AG09309 (cell line): Measurements from ENCODE around the gene TRIM16.

Experiments
- DNase-seq: peaks from one replicate; pipeline ENCODE4 v3.0.0-alpha.2; 2010; ENCODE audit warnings: low read depth
- H3K4me3 ChIP-seq: 2 replicates; pipeline ENCODE4 v1.5.1; 2011; ENCODE audit warnings: mild to moderate bottlenecking, low read depth, low read length, moderate library complexity; ENCODE audit not compliant: control insufficient read depth
- TF ChIP-seq, protein P1 (sequence below): IDR thresholded peaks from 2 replicates; pipeline ENCODE4 v1.5.1; 2011; ENCODE audit warnings: mild to moderate bottlenecking, low read depth, low read length, inconsistent platforms; ENCODE audit not compliant: insufficient read depth, control insufficient read depth; ENCODE audit errors: missing control alignments

The TRIM16 gene

DNA sequence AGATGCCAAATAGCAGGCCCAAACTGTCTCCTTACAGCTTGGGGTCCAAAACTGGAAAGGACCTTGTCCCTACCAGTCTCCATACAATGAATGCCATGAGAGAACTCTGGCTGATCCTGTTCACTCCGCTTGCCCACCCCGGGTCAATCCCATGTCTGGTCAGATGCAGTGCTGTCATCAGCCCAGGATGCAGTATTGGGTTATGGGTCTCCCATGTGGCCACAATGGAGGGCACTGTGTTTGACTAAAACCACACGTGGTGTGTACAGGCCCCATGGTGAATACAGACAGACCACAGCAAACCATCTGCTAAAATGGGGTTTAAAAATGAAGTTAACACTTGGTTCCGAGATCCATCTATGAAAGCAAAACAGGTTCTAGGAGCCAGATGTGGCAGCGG lies 20.4 kb downstream of the TRIM16 start:
- H3K4me3 ChIP-seq: no peak overlapping the region
- no peak for DNase-seq
- TF ChIP-seq, protein P1, sequence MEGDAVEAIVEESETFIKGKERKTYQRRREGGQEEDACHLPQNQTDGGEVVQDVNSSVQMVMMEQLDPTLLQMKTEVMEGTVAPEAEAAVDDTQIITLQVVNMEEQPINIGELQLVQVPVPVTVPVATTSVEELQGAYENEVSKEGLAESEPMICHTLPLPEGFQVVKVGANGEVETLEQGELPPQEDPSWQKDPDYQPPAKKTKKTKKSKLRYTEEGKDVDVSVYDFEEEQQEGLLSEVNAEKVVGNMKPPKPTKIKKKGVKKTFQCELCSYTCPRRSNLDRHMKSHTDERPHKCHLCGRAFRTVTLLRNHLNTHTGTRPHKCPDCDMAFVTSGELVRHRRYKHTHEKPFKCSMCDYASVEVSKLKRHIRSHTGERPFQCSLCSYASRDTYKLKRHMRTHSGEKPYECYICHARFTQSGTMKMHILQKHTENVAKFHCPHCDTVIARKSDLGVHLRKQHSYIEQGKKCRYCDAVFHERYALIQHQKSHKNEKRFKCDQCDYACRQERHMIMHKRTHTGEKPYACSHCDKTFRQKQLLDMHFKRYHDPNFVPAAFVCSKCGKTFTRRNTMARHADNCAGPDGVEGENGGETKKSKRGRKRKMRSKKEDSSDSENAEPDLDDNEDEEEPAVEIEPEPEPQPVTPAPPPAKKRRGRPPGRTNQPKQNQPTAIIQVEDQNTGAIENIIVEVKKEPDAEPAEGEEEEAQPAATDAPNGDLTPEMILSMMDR: no peak

- no peak overlapping the region for H3K4me3 ChIP-seq
- DNase-seq: no peak
- TF ChIP-seq, protein P1: no peak
These were observed 20.9 kb downstream of the TRIM16 start for GRCh38 chr17:15663176-15663575.

DNA sequence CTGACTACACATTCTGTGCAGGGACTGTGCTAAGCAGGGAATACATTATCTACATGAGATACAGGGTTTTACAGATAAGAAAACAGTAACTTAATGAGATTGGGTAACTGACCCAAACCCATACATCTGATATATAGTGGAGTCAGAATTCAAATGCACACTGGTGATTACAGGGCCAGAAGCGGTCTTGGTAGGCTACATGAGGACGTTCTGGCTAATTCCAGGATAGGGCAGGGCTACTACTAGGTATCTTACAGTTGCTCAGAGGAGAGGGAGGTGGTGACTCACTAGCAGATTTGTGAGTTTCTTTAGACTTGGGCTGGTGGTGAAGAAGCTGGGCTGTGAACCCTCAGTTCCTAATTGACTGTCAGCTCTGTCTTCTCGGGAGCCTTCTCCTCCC lies 21.4 kb downstream of the TRIM16 start:
- TF ChIP-seq, protein P1: no peak
- no peak overlapping the region for H3K4me3 ChIP-seq
- DNase-seq: no peak

DNA sequence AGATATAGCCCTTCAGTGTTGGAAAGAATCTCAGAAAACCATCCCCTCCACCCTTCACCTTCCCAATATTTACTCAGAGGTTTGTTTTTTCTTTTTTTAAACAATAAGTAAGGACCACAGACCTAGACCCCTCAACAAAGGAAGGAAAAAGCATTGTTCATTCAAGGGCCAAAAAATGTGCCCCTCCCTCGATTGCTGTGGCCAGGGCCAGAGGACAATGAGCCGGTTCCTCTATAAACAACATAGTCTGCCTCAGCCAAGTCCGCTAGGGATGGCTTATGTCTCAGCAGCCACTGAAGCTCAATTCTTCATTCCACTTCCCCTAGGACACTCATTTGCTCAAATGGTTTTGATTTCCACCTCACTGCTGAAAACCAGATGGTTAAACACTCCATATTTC lies 24.0 kb downstream of the TRIM16 start:
- DNase-seq: no peak
- H3K4me3 ChIP-seq: no peak overlapping the region
- TF ChIP-seq, protein P1: no peak

GRCh38 chr17:15659663-15660062 lies 24.4 kb downstream of the TRIM16 start:
- TF ChIP-seq, protein P1: no peak
- H3K4me3 ChIP-seq: no peak overlapping the region
- DNase-seq: no peak

- no peak overlapping the region for H3K4me3 ChIP-seq
- DNase-seq: no peak
- TF ChIP-seq, protein P1: no peak
These were observed 24.9 kb downstream of the TRIM16 start for GRCh38 chr17:15659236-15659635.

GRCh38 chr17:15658296-15658695 lies 25.8 kb downstream of the TRIM16 start:
- TF ChIP-seq, protein P1: no peak
- no peak for DNase-seq

More at GRCh38 chr17:15658296-15658695, 25.8 kb downstream of the TRIM16 start:
- no peak overlapping the region for H3K4me3 ChIP-seq
